NCI-H446 treated with DMSO at 0.1 percent for 48 hours (cell line): ENCODE measurements around the gene ARHGAP1.
"Not testable (repeated sequence)": the region's sequence is repeated elsewhere in the genome, so short reads cannot be mapped to it uniquely, and the experiment has no call there.

Source experiments
- DNase-seq: peaks from one replicate; lab custom pipeline; 2025; lab: John Stamatoyannopoulos, UW

The ARHGAP1 gene

DNA sequence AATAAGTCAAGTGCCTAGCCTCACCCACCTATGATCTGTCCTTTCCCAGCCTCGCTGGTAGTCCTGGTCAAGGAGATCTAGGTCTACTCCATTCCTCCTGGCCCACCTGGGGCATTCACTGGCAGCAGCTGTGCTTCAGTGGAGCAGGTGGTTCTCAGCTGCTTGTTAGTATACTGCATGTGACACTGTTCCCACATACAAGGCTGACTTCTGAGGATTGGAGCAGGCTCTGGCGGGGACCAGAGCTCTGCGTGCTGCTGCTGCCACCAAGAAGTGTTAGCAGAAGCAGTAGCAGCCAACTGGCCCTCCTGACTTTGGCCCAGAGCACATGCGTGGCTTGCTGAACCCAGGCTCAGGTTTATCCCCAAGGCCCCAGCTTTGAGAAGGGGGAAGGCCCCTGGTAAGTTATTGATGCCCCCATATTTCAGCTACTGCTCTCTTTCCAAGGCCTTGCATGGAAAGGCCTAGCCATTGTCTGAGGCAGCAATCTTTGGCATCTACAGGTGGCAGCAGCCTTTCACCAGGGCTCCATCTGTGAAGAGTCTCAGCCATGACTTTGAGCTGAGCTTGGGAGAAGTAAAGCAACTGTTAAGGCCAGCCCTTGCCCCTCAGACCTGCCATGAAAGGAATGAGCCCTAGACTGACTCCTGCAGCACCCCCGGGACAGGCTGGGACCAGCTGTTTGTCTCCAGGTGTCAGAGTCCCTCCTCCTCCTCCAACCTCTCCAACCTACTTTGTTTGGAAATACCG, 26.5 kb downstream of the ARHGAP1 start:
- DNase-seq: no peak

DNA sequence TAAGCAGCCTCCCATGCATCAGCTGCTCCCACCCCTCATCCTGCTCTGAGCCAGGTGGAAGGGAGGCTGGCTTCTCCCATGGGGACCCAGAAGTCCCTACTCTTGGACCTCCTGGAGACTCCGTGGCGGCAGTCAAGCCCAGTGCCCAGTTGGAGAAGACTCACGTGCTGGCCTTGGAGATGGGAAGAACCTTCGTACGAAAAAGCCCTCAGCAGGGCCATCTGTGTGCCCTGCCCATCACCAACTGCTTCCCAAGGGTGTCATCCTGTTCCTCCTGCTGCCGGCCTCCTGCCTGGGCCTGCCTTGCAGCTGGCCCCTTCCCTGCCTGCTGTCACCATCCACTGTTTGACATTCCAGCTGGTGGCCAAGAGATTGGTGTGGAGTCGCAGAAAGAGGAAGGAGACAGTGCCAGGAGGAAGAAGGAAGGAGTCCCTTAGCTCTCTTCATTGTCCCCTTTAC, 28.0 kb downstream of the ARHGAP1 start:
- no peak for DNase-seq

DNA sequence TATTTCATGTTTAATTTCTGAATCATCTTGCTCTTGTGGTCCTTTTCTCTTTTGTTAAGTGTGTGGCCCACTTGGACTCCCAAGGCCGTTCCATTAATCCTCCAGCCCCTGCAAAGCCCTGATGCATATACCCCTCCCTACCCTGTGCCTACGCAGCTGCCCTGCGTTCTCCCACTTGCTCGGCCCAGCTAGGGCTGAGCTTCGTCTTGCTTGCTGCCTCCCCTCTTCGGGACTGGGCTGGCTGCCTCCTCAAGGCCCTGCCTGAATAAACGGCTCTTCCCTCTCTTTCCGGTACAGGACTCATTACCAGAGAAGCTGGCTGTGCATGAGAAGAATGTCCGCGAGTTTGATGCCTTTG, 28.5 kb downstream of the ARHGAP1 start:
- DNase-seq: no peak

DNA sequence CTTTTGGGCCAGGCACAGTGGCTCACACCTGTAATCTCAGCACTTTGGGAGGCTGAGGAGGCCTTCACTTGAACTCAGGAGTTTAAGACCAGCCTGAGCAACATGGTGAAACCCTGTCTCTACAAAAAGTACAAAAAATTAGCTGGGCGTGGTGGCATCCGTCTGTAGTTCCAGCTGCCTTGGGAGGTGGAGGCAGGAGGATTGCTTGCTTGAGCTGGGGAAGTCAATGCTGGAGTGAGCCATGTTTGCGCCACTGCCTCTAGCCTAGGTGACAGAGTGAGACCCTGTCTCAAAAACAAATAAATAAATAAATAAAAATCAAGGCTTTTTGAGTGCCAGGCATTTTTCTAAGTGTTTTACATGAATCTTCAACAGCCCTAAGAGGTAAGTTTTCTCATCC, 29.9 kb downstream of the ARHGAP1 start:
- not testable (repeated sequence) for DNase-seq

DNA sequence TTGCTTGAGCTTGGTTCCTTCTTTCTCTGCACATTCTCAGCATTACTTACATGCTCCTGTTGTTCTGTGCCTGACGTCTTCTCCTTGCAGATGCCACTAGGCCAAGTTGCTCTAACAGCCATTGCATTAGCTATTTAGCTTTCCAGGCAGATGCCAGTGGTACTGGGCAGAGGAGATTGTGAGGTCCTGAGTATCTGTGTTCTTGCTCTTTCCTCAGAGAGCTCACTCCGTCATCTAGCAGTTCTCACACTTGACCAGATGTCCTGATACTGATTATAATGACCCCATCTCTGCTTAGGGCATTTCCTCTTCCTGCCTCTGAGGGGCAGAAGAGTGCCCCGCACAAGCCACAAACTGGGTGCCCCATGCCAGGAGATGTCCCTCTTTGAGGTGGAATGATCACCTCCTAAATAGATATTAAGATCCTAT, 30.7 kb downstream of the ARHGAP1 start:
- DNase-seq: no peak

DNA sequence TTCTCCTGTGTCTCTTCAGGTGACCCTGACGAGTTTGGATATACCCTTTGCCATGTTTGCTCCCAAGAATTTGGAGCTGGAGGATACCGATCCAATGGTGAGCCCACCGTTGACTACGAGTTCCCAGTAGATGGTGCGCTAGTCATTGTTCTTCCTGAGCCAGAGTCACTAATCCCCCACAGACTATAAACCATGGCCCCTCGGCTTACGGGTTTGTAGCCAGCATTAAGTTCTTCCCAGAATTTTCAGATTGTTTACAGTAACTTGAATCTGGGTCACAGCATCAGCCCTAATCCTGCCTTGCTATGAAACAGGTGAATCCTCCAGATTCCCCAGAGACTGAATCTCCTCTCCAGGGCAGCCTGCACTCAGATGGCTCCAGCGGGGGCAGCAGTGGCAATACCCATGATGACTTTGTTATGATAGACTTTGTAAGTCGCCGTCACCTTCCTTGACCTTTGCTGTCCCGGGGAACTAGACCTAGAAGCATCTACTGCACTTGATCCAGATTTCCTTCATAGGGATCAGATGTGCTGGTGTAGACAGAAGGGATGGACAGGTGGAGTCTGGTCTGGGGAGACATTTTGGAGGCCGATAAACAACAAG, 31.8 kb downstream of the ARHGAP1 start:
- DNase-seq: no peak

DNA sequence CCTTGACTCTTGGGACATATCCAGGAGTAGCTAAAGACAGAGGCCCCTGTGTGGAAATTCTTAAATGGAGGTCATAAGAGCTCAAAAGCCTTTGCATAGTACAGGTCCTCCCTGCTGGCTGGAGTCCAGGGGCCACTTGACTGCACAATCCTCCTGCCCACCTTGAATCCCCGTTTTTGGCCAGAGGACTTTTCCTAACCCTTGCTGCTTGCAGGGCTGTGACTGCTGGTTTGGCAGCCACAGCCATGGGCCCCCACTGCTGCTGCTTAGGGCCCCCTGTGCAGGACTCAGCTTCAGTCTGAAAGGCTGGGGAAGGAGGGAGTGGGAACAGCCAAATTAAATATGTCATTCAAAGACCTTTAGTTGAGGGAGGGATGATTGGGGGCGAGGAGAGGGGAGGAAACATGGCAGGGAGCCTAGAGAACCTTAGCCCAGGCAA, 33.4 kb downstream of the ARHGAP1 start:
- DNase-seq: no peak

DNA sequence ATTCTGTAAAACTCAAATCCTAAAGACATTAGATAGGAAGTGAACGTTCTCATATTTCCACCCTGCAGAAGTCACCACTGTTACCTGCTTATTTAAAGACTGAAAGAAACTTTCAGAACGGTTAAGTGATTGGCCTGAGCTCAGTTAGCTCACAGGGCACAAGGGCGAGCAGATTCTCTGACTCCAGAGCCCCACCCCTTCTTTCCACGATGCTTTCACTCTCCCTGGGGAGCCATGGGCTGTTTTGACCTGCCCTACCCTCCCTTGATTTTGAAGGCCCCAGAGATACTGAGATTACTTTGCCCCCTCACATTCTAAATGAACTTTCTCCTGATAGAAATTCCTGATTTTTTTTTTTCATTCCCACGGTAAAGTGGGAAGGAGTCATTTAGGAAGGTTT, 33.9 kb downstream of the ARHGAP1 start:
- no peak for DNase-seq

DNA sequence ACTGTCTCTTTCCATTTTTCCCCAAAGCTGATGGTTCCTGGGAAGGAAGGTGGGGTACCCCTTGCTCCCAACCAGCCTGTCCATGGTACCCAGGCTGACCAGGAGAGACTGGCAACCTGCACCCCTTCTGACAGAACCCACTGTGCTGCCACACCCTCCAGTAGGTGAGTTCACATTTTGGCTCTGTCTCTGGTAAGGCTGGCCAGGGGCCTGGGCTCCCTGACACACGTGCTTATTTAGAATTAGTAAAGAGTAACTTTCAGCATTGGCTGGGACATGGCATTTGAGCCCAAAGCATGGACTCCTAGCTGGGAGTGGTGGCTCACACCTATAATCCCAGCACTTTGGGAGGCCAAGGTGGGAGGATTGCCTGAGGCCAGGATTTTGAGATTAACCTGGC, 35.1 kb downstream of the ARHGAP1 start:
- no peak for DNase-seq

DNA sequence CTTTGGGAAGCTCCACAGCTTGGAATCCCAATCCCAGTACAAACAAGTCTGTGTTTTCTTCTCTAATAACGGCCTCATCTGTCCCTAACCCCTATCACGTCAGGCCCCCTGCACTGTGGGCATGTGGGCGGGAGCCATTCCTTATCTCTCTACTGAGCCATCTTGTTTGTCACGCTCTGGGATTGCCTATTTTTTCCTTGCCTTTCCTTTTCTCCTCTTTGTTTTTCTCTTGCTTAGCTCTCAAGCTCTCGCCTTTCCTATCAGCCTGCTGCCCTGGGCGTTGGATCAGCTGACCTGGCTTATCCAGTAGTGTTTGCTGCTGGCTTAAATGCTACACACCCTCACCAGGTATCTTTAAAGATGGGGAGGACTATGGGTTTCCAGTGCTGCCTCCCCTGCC, 35.8 kb downstream of the ARHGAP1 start:
- no peak for DNase-seq

DNA sequence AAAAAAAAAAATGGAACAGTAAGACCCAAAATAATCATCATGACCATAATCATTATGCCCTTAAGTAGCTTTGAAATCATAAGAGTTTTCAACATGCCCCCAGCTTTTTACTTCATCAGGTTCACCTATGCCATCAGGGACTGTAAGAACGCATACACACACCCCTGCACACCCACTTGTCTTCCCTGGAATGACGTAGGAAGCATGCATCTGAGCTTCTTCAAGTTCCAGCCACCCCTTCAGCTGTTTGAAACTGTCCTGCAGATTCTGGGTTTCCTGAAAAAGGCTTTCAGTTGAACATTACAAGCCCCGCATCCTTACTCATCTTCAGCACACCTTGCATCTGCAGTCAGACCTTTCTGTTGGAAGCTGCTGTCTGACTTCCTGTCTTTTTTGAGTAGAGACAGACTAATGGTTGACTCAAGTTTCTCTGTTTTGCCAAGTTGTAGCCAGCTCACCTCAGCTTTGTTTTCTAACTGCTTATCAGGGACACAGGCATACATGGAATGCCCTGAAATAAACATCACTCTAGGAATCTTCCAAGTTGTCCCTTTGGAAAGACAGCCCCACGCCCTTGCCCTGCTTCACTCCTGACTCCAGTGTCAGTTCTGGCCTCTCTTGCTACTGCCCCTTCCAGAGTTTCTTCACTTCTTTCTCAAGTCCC, 37.0 kb downstream of the ARHGAP1 start:
- DNase-seq: no peak

DNA sequence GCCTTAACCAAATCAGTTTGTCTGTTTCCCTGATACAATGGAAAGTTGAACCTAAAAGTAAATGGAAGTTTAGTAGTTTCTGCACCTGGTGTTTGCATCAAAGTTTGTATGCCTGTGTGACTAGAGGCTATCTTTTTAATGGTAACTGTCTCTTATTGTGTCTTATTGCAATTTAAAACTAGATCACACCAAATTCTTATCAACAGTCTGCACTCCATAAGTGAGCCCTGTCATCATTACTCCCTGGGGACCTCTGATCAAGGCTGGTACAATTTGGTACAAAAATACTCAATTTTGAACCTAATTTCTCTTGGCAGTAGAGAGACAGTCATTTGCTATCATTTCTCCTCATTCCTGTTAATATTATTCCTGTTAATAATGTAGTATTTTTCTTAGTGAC, 38.1 kb downstream of the ARHGAP1 start:
- no peak for DNase-seq

DNA sequence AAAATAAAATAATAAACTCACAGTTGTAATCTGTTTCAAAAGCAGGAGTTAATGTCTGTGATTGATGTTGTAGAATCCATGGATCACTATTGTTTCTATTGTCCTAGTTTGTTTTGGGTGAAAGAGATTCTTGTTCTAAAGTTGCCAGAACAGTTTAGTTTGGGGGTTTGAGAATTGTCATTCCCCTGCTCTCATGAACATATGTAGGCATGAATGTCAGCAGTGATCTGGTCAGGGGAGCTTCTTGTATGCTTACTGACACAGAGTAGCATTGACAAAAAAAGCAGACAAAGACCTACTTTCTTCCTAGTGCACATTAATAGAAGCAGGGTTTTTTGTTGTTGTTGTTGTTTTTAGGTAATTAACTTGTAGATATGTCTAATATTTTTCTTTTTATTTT, 38.6 kb downstream of the ARHGAP1 start:
- DNase-seq: no peak

DNA sequence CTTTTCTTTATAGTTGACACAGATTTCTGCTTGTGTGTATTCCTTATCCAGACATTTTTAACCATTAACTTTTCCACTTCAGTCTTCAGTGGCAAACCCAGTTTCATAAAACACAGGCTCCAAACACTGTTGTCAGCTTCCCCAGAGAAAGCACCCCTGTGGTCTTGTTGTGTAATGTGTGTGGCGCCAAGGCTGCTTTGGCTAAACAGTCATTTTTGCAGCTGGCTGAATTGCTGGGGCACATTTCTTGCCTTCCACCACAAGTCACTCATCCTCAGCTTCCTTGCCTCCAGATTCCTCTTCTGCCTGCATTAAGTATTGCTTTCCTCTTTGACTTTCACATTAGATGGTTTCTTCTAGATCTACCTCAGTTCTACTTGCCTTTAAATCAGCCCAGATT, 40.5 kb downstream of the ARHGAP1 start:
- DNase-seq: no peak

DNA sequence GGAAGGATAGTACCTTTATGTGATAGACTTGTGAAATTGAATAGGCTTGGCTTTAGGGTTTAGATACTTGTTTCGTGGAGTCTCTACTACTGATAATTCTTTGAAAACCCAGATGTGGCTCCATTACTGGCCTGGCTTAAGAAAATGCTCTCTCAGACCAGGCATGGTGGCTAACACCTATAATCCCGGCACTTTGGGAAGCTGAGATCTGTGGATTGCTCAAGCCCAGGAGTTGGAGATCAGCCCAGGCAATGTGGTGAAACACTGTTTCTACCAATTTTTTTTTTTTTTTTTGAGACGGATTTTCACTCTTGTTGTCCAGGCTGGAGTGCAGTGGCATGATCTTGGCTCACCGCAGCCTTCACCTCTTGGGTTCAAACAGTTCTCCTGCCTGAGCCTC, 42.2 kb downstream of the ARHGAP1 start:
- no peak for DNase-seq

DNA sequence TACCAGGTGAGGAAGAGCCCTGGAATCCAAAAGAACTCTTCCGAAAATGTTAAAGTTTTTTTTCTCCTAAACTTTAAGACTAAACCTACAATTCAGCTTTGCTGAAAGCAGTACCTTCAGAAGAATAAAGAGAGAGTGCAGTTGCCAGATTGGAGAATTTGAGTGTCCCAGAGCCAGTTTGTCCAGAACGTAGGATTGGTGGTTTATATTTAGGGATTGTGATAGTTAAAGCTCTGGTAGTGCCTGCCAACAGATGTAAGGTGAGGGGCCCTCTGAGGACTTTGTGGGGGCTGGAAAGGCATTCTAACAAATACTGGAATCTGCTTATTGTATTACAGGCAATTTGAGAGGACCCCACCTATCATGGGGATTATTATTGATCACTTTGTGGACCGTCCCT, 43.2 kb downstream of the ARHGAP1 start:
- DNase-seq: no peak

DNA sequence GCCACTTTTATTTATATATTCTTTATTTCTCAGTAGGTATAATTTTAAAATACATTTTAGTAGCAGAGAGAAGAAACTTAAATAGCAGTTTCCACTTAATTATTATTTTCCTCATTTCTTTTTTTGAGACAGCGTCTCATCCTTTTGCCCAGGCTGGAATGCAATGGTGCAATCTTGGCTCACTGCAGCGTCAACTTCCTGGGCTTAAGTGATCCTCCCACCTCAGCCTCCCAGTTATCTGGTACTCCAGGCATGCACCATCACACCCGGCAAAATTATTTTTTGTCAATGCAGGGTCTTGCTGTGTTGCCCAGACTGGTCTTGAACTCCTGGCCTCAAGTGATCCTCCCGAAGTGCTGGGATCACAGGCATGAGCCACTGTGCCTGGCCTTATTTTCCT, 44.8 kb downstream of the ARHGAP1 start:
- no peak for DNase-seq

DNA sequence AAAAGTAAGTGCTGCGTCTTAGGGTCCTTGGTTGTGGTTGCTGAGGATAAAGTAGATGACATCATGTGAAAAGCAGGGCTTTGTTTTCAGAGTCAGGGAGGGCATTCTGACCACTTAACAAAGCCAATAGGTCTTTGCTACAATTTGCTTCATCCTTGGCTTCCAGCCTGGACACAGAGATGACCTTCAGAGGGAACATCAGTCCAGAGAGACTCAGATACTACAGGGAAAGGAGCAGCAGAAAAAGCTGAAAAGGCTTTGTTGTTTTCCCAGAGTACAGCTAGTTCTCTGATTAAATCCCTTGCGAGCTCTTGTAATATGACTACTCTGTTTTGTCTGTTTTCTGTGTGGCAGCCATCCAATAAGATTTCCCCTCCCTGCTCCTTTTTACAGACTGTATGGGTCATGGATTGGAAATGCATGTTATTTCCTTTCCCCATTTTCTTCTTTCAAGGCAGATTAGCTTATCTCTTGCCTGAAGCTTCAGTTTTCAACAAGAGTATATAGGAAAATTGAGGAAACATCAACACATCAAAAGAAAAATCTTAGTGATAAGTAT, 51.2 kb downstream of the ARHGAP1 start:
- no peak for DNase-seq

DNA sequence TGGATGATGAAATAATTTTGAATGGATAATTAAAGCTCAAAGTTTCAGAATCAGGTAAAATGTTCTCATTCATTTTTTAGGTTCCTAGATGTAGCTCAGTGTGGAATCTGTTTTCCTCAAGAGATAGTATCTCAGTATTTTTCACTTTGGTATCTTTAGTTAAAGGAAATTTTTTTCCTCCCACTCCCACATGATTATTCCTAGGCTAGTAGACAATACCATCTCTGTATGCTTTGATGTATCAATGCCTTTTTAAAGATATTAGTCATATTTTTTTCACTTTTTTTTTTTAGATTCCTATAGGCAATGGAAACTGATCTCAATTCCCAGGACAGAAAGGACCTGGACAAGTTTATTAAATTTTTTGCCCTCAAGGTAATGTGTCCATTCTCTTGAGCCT, 56.4 kb downstream of the ARHGAP1 start:
- no peak for DNase-seq

DNA sequence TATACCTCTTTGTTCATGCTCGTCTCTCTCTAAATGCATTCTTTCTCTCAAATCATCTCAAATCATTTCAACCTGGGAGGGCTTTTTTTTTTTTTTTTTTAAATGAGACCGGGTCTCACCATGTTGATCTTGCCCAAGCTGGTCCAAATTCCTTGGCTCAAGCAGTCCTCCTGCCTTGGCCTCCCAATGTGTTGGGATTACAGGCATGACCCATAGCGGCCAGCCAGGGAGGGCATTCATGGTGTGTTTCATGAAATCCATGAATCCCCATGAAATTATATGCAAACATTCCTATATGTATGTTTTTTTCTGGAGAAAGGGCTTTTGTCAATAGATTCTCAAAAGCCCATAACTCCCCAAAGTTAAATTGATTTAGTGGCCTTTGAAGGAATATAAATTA, 56.9 kb downstream of the ARHGAP1 start:
- no peak for DNase-seq

DNA sequence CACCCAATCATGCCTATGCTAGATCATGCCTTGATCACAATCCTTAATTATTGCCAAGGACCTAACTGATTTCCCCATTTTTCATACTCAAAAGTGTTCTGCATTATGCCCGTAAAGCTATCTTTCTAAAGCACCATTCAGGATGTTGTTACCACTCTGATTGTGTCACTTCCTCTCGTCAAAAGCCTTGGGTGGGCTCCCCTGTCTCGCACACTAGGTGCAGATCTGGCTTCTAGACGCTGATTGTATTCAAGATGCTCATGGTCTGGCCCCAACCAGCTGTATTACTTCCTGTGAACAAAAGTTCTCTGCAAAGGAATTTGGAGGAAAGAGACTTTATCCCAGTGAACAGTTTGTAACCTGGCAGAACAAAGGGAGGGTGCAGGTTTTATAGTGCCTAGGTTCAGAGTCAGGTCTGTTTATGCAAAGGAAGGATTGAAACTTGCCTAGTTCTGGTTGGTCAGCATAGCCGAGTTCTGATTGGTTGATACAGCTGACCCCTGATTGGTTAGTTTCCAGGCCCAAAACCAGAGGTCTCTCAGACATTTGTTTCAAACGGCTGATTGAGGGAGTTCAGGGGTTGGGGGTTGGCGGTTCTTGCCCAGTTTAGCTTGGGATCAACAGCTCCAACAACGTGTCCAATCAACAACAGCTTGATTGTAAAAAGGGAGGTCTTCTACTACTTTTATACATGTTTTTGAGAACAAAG, 57.6 kb downstream of the ARHGAP1 start:
- no peak for DNase-seq

DNA sequence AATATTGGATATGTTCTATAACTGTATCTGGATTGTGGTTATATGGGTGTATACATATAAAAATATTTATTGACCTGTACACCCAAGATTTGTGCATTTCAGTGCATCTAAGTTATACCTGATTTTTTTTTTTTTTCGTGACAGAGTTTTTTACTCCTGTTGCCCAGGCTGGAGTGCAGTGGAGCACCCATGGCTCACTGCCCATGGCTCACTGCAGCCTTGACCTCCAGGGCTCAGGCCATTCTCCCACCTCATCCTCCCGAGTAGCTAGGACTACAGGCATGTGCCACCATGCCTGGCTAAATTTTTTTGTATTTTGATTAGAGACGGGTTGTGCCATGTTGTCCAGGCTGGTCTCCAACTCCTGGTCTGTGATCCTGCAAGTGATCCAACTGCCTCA, 58.8 kb downstream of the ARHGAP1 start:
- DNase-seq: no peak
